Keratinocyte (primary cell): Measurements from ENCODE around the gene ZDHHC1. TPM values are rescaled to one million over a fixed set of nuclear protein-coding genes. Genes with fewer than 3 reads are reported as not detected.

Experiments
- DNase-seq: peaks from one replicate; pipeline ENCODE4 v3.0.0-alpha.2; 2011; ENCODE audit warnings: low read depth, missing footprints, low spot score
- FAIRE-seq: peaks from 2 replicates; lab custom pipeline; 2011; peaks lifted over from hg19 to GRCh38; lab: Jason Lieb, UNC
- H2AFZ ChIP-seq: 2 replicates; pipeline ENCODE4 v1.6.0; 2012; ENCODE audit warnings: low read length, control low read depth, inconsistent platforms; ENCODE audit not compliant: control insufficient read depth
- H3K27ac ChIP-seq: 2 replicates; pipeline ENCODE4 v1.5.1; 2011; ENCODE audit warnings: low read length; ENCODE audit not compliant: control insufficient read depth, insufficient read depth
- H3K27me3 ChIP-seq: 3 replicates; pipeline ENCODE4 v1.6.0; 2011; ENCODE audit warnings: low read length; ENCODE audit not compliant: control insufficient read depth, insufficient read depth; ENCODE audit errors: extremely low read depth
- H3K36me3 ChIP-seq, 2 experiments: 2 replicates in 1 of 2; 3 replicates in 1 of 2; pipeline ENCODE4 v1.5.1; 2011; ENCODE audit warnings: low read length in 2 of 2, mild to moderate bottlenecking in 1 of 2; ENCODE audit not compliant: control insufficient read depth in 2 of 2, insufficient read depth in 2 of 2; ENCODE audit errors: extremely low read depth in 1 of 2
- H3K4me1 ChIP-seq: 3 replicates; pipeline ENCODE4 v1.5.1; 2011; ENCODE audit warnings: low read length; ENCODE audit not compliant: control insufficient read depth, insufficient read depth; ENCODE audit errors: extremely low read depth
- H3K4me2 ChIP-seq: 3 replicates; pipeline ENCODE4 v1.6.0; 2011; ENCODE audit warnings: low read depth, low read length; ENCODE audit not compliant: control insufficient read depth, insufficient read depth; ENCODE audit errors: extremely low read depth
- H3K4me3 ChIP-seq, 3 experiments: fragments of 200-600 bp in 1 of 3; sonication (generic) in 1 of 3; 2 replicates in 2 of 3; 3 replicates in 1 of 3; pipeline ENCODE4 v1.5.1; 2011 to 2016; ENCODE audit warnings: low read length in 3 of 3, mild to moderate bottlenecking in 3 of 3, control low read depth in 2 of 3, inconsistent platforms in 1 of 3, low read depth in 1 of 3, mixed read lengths in 1 of 3, mixed run types in 1 of 3, moderate library complexity in 1 of 3; ENCODE audit not compliant: control insufficient read depth in 2 of 3, insufficient read depth in 2 of 3; ENCODE audit errors: extremely low read depth in 1 of 3
- H3K79me2 ChIP-seq: 2 replicates; pipeline ENCODE4 v1.6.0; 2012; ENCODE audit warnings: low read length; ENCODE audit not compliant: control insufficient read depth, insufficient read depth
- H3K9ac ChIP-seq: 3 replicates; pipeline ENCODE4 v1.6.0; 2011; ENCODE audit warnings: low read length; ENCODE audit not compliant: control insufficient read depth, insufficient read depth; ENCODE audit errors: extremely low read depth
- H3K9me1 ChIP-seq: 3 replicates; pipeline ENCODE4 v1.6.0; 2011; ENCODE audit warnings: low read length; ENCODE audit not compliant: control insufficient read depth, insufficient read depth; ENCODE audit errors: extremely low read depth
- H3K9me3 ChIP-seq: 2 replicates; pipeline ENCODE4 v1.5.1; 2012; ENCODE audit warnings: low read depth, low read length; ENCODE audit not compliant: control insufficient read depth
- H4K20me1 ChIP-seq: 3 replicates; pipeline ENCODE4 v1.6.0; 2011; ENCODE audit warnings: low read length; ENCODE audit not compliant: control insufficient read depth, insufficient read depth; ENCODE audit errors: extremely low read depth
- EZH2 ChIP-seq: IDR thresholded peaks from one replicate; pipeline ENCODE4 v1.6.1; 2012; ENCODE audit warnings: inconsistent platforms, mild to moderate bottlenecking, low read length, moderate library complexity
- dilution Hi-C: fragments of 300-500 bp; cut with MboI; formaldehyde crosslinking; loops from one replicate; pipeline ENCODE4 v1.7.0; 2020; ENCODE audit warnings: low sequenced_read_pairs; ENCODE audit not compliant: extremely low pct_ligation_motif_present
- polyA plus RNA-seq, 5 experiments: library from polyadenylated mRNA; depleted of rRNA in 3 of 5; stranded (reverse) in 3 of 5; stranded (forward) in 1 of 5; unstranded in 1 of 5; fragments of >200 nt; gene quantifications; 1 replicate in 1 of 5; 2 replicates in 3 of 5; 3 replicates in 1 of 5; pipeline versions ENCODE4 v1.2.1 to v1.2.3, GENCODE V29; 2011 to 2012; ENCODE audit warnings: missing spikeins in 2 of 5, low read depth in 1 of 5, low replicate concordance in 1 of 5
- TF ChIP-seq, protein P1 (sequence below), 3 experiments: IDR thresholded peaks in 1 of 3; conservative IDR thresholded peaks in 1 of 3; optimal IDR thresholded peaks in 1 of 3; 2 replicates in 2 of 3; 3 replicates in 1 of 3; pipeline versions ENCODE3 to v1.5.1; 2011; ENCODE audit warnings: low read length in 3 of 3, mild to moderate bottlenecking in 3 of 3, moderate library complexity in 2 of 3, control low read depth in 1 of 3, inconsistent platforms in 1 of 3; ENCODE audit not compliant: insufficient read depth in 2 of 3; ENCODE audit errors: extremely low read depth in 1 of 3

ZDHHC1 gene
- polyA plus RNA-seq, 1 donor (not counting 4 experiments of a cell fraction or from before 2014, with no cell fraction given) = 1.1 TPM

DNA sequence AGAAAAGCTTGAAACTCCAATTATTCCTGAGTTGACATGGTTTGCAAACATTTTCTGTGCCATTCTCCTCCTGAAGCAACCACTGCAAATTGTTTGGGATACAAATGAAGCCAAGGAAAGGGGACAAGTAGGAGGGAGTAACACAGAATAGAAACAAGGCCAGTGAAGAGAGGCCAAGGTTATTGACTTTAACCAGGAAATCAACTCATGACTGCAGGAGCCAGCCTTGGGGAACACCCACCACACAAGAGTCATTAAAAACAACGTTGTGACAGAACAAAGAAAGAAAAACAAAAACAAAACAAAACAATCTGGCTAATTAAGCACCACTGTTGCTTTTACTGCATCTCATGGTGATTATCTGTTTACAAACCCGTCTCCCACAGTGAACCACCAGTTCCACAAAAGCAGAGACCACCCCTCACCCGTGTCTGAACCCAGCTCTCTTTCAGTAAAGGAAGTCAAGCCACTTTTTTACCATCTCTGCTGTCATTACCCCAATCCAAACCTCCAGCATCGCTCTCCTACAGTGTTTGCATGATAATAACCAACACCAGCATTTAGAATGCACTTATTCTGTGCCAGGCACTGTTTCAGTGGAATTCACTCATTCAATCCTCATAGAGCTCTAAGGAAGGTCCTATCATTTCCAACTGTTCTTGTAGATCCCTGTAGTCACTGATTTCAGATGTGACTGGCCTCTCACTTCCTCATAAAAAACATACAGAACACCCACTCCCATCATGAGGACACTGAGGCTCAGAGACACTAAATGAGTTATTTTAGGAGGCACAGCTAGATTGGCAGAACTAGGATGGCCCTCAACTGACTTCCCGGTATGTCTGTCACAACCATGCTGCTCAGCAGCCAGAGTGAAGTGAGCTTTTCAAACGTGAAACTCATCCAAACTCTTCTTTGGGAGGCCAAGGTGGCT is 2.0 kb downstream of the ZDHHC1 start:
- FAIRE-seq (no peak), DNase-seq (no peak)
- H3K9me1 ChIP-seq = no peaks in the 10 kb centered on the region
- H3K9me3 ChIP-seq = no peaks in the 10 kb centered on the region
- no peak overlapping the region for H3K4me3 ChIP-seq
- H3K9ac ChIP-seq = no peak overlapping the region
- H3K79me2 ChIP-seq = peaks cover 2% of the 10 kb centered on the region
- dilution Hi-C loops = no loop called here
- no peak overlapping the region for H2AFZ ChIP-seq
- H3K27me3 ChIP-seq = no peaks in the 10 kb centered on the region
- no peak overlapping the region for H3K27ac ChIP-seq
- TF ChIP-seq, protein P1, sequence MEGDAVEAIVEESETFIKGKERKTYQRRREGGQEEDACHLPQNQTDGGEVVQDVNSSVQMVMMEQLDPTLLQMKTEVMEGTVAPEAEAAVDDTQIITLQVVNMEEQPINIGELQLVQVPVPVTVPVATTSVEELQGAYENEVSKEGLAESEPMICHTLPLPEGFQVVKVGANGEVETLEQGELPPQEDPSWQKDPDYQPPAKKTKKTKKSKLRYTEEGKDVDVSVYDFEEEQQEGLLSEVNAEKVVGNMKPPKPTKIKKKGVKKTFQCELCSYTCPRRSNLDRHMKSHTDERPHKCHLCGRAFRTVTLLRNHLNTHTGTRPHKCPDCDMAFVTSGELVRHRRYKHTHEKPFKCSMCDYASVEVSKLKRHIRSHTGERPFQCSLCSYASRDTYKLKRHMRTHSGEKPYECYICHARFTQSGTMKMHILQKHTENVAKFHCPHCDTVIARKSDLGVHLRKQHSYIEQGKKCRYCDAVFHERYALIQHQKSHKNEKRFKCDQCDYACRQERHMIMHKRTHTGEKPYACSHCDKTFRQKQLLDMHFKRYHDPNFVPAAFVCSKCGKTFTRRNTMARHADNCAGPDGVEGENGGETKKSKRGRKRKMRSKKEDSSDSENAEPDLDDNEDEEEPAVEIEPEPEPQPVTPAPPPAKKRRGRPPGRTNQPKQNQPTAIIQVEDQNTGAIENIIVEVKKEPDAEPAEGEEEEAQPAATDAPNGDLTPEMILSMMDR (optimal IDR thresholded peaks at IDR 0.05 in 1 of 3, IDR thresholded peaks at IDR 0.05 in 1 of 3, conservative IDR thresholded peaks at IDR 0.05 in 1 of 3; ENCODE audit: extremely low read depth in 1 of 3, insufficient read depth in 2 of 3, low read length in 3 of 3) = no peak
- no peak overlapping the region for H3K4me2 ChIP-seq
- peaks cover 11% of the 10 kb centered on the region for H3K4me1 ChIP-seq
- H3K36me3 ChIP-seq = no peaks in the 10 kb centered on the region
- no peaks in the 10 kb centered on the region for H4K20me1 ChIP-seq

DNA sequence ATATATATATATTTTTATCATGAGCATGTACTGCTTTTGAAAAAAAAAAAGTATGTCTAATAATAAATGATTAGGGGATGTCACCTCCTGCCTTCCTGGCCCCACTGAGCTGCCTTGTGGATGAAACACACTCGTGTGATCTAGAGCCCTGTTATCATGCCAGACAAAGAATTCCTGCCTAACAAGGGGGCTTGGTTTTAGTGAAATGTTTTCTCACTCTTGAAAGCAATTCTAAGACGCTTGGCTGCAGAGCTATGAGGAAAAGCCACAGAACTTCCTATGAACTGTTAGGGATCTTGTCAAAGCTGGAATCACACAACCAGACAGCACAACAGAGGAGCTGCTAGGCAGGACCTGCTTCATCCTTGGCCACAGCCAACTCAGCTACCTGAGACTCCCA is 4.0 kb downstream of the ZDHHC1 start:
- dilution Hi-C loops = no loop called here

More for the DNA sequence above, 4.0 kb downstream of the ZDHHC1 start:
- Histone ChIP-seq H3K4me2 (no peak overlapping the region), H3K79me2 (peaks cover 2% of the 10 kb centered on the region), H4K20me1 (no peaks in the 10 kb centered on the region), H3K9me3 (no peaks in the 10 kb centered on the region), H2AFZ (no peak overlapping the region), H3K4me3 (no peak overlapping the region), H3K9ac (no peak overlapping the region), H3K4me1 (peaks cover 18% of the 10 kb centered on the region), H3K9me1 (no peaks in the 10 kb centered on the region), H3K27me3 (no peaks in the 10 kb centered on the region), H3K27ac (no peak overlapping the region), H3K36me3 (no peaks in the 10 kb centered on the region)
- no peak for TF ChIP-seq EZH2
- TF ChIP-seq, protein P1 (optimal IDR thresholded peaks at IDR 0.05 in 1 of 3, IDR thresholded peaks at IDR 0.05 in 1 of 3, conservative IDR thresholded peaks at IDR 0.05 in 1 of 3; ENCODE audit: extremely low read depth in 1 of 3, insufficient read depth in 2 of 3, low read length in 3 of 3) = no peak
- DNase-seq = no peak
- no peak for FAIRE-seq
